ENCODE data around the gene TRRAP.
A peak's percentile ranks its signal among the peaks of the same experiment; 100 is the strongest.

The TRRAP gene

GRCh38 chr7:98909487-98909886 is 31.2 kb downstream of the TRRAP start:
- no peak for TF ChIP-seq CTCF (IDR thresholded peaks at IDR 0.05; ENCODE audit: low read depth, low read length)
- DNase-seq (ENCODE audit: low read depth in 2 of 2) = no peak

GRCh38 chr7:98910427-98910826 is 32.1 kb downstream of the TRRAP start:
- DNase-seq (ENCODE audit: low read depth in 2 of 2) = no peak
- H3K4me3 ChIP-seq (replicated peaks in 1 of 2; ENCODE audit: low read depth in 2 of 2, low read length in 2 of 2) = no peak overlapping the region
- no peak for TF ChIP-seq CTCF (IDR thresholded peaks at IDR 0.05; ENCODE audit: low read depth, low read length)

More at GRCh38 chr7:98909487-98909886, 31.2 kb downstream of the TRRAP start:
- H3K4me3 ChIP-seq (replicated peaks in 1 of 2; ENCODE audit: low read depth in 2 of 2, low read length in 2 of 2) = no peak overlapping the region

GRCh38 chr7:98911916-98912315 is 33.6 kb downstream of the TRRAP start:
- no peak overlapping the region for H3K4me3 ChIP-seq (replicated peaks in 1 of 2; ENCODE audit: low read depth in 2 of 2, low read length in 2 of 2)
- no peak for DNase-seq (ENCODE audit: low read depth in 2 of 2)
- TF ChIP-seq CTCF (IDR thresholded peaks at IDR 0.05; ENCODE audit: low read depth, low read length) = no peak

GRCh38 chr7:98913026-98913425 is 34.7 kb downstream of the TRRAP start:
- no peak overlapping the region for H3K4me3 ChIP-seq (replicated peaks in 1 of 2; ENCODE audit: low read depth in 2 of 2, low read length in 2 of 2)
- no peak for DNase-seq (ENCODE audit: low read depth in 2 of 2)
- TF ChIP-seq CTCF (IDR thresholded peaks at IDR 0.05; ENCODE audit: low read depth, low read length) = no peak

- TF ChIP-seq CTCF (IDR thresholded peaks at IDR 0.05; ENCODE audit: low read depth, low read length) = no peak
- DNase-seq (ENCODE audit: low read depth in 2 of 2) = peak in 1 of 2 donors; percentile 2
Observed at GRCh38 chr7:98913612-98914011, 35.3 kb downstream of the TRRAP start.

GRCh38 chr7:98917331-98917730 is 39.0 kb downstream of the TRRAP start:
- no peak for DNase-seq (ENCODE audit: low read depth in 2 of 2)
- no peak overlapping the region for H3K4me3 ChIP-seq (replicated peaks in 1 of 2; ENCODE audit: low read depth in 2 of 2, low read length in 2 of 2)
- TF ChIP-seq CTCF (IDR thresholded peaks at IDR 0.05; ENCODE audit: low read depth, low read length) = no peak

More at GRCh38 chr7:98913612-98914011, 35.3 kb downstream of the TRRAP start:
- H3K4me3 ChIP-seq (replicated peaks in 1 of 2; ENCODE audit: low read depth in 2 of 2, low read length in 2 of 2) = no peak overlapping the region

All from cardiac fibroblast (primary cell).